Stimulated activated naive CD8-positive, alpha-beta T cell treated with anti-CD3 and anti-CD28 coated beads, Interleukin-15, amount 100 ng/mL, for 72 hours (primary cell): ENCODE results near the gene GAST.
"Not testable (repeated sequence)": the region's sequence is repeated elsewhere in the genome, so short reads cannot be mapped to it uniquely, and the experiment has no call there.

Experiments used
- ATAC-seq: fragments of 150-1000 bp; cut with Tn5 transposase; 2 replicates; pipeline ENCODE4 v1.10.0; 2021; ENCODE audit warnings: mild to moderate bottlenecking, moderate library complexity
- DNase-seq, 2 donors: peaks; one replicate each; pipeline ENCODE4 v3.0.0; 2021 to 2022
- H3K27ac Mint-ChIP-seq, 2 donors: one replicate each; pipeline ENCODE4 v1.8.0; 2022; ENCODE audit warnings: mild to moderate bottlenecking in 2 of 2, mixed read lengths in 2 of 2, moderate library complexity in 2 of 2
- H3K27me3 Mint-ChIP-seq: one replicate; pipeline ENCODE4 v1.8.0; 2022; ENCODE audit warnings: mixed read lengths
- H3K4me1 Mint-ChIP-seq: one replicate; pipeline ENCODE4 v1.8.0; 2022; ENCODE audit warnings: mild to moderate bottlenecking, mixed read lengths
- H3K4me3 Mint-ChIP-seq, 2 donors: one replicate each; pipeline ENCODE4 v1.8.0; 2022; ENCODE audit warnings: mild to moderate bottlenecking in 2 of 2, mixed read lengths in 2 of 2, moderate library complexity in 1 of 2
- H3K9me3 Mint-ChIP-seq, 2 donors: one replicate each; pipeline ENCODE4 v1.8.0; 2022; ENCODE audit warnings: mixed read lengths in 2 of 2

GAST gene

DNA sequence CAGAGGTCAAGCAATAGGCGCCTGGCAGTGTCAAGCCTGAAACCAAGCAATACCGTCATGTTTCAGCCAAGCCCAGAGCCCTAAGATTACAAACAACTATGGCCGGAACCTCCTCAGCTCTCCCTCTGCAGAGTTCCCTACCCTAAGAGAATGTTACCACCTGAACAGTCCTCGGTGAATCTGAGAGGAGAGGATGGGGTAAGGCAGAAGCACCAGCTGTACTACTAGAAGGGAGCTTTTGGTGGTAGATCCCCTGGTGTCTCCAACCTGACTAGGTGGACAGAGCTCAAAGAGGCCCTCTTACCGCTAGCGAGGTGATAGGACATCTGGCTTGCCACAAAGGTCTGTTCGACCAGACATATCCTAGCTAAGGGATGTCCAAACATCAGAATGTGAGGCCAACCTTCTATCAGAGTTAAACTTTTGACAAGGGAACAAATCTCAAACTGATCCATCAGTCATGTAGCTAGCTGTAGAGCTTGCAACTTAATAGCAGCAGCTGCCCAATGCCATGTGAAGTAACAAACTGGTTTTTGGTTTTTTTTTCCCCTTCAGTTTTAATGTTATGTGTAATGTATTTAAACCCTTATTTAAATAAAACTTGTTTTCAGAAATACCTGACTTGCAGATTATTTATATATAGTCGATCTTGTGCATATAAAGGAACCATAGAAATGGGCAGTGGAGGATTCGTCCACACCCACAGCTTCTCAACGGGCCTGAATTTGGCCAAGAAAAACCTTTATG is 20.9 kb upstream of the GAST start:
- peak in 1 of 2 donors; percentile 43 for DNase-seq
- H3K27me3 Mint-ChIP-seq: no peaks in the 10 kb centered on the region
- H3K4me1 Mint-ChIP-seq: peaks cover 74% of the 10 kb centered on the region
- H3K27ac Mint-ChIP-seq: peak overlapping the region; percentile 100
- peak overlapping the region; percentile 98 to 100 for H3K4me3 Mint-ChIP-seq
- ATAC-seq: no peak
- no peaks in the 10 kb centered on the region for H3K9me3 Mint-ChIP-seq

DNA sequence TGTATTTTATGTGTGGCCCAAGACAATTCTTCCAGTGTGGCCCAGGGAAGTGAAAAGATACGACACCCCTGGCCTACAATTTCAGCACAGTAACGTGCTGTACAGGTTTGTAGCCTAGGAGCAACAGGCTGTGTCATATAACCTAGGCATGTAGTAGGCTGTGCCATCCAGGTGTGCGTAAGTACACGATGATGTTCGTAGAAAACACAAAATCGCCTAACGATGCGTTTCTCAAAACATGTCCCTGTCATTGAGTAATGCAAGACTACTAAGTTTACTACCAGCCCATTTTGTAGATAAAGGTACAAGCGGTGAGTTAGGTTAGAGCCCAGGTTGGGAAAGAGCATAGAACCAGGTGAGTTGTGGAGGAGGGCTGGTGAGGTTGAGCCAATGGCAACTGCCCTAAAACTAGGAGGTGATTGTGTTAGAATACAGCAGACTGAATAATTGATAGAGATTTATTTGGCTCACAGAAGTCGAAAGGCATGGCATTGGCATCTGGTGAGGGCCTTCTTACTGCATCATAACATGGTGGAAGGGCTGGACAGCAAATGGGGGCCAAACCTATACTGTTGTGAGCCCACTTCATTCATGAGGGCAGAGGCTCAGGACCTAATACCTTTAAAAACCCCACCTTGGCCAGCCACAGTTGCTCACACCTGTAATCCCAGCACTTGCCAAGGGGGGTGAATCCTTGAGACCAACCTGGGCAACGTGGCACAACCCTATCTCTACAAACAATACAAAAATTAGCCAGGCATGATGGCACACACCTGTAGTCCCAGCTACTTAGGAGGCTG is 19.2 kb upstream of the GAST start:
- Mint-ChIP-seq H3K9me3 (no peaks in the 10 kb centered on the region), H3K27ac (peak overlapping the region; percentile 4 to 100), H3K4me1 (peaks cover 66% of the 10 kb centered on the region)

GRCh38 chr17:41695134-41695661 is 16.9 kb upstream of the GAST start:
- ATAC-seq: no peak
- peaks cover 46% of the 10 kb centered on the region for H3K4me1 Mint-ChIP-seq
- no peak overlapping the region for H3K27ac Mint-ChIP-seq
- no peak overlapping the region for H3K4me3 Mint-ChIP-seq
- H3K9me3 Mint-ChIP-seq: no peaks in the 10 kb centered on the region
- DNase-seq: no peak
- H3K27me3 Mint-ChIP-seq: no peaks in the 10 kb centered on the region

More for the DNA sequence above, 19.2 kb upstream of the GAST start:
- Mint-ChIP-seq H3K4me3 (peak overlapping the region in 1 of 2 donors; percentile 17), H3K27me3 (no peaks in the 10 kb centered on the region)
- ATAC-seq: no peak
- peak in 1 of 2 donors; percentile 38 for DNase-seq

DNA sequence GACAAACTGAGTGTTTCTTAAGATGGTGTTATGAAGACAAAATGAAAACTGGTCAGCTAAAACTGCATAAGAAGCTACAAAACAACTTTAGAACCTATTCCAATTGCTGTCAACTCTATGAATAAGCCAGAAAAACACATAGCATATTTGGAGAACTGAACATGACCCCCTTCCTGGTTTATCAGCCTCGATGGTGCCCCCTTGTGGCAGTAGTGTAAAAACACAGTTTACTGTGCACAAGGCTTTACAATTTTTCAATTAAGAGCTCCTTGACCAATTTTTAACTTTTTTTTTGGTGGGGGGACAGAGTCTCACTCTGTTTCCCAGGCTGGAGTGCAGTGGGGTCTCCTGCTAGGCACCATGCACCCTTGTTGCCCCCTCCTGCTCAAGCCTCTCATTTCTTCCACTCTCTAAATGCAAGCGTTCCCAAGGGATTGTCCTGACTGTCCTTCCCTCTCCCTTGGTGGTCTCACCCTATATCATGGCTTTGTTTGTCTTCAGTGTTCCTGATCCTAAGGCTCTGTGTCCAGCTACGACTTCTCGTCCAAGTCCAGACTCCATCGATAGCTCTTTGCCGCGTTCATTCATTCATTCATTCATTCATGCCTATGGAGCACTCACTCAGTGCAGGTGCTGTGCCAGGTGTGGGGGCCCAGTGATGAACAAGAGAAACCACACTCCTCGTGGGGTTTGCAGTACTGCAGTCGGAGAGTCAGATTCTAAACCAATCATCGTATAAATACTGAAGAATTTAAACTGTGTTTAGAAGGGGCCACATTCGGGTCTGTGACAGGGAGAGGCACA is 16.0 kb upstream of the GAST start:
- peak; percentile 65 for ATAC-seq
- DNase-seq: peak; percentile 64 to 74
- no peaks in the 10 kb centered on the region for H3K27me3 Mint-ChIP-seq
- no peaks in the 10 kb centered on the region for H3K9me3 Mint-ChIP-seq
- H3K27ac Mint-ChIP-seq: no peak overlapping the region
- peaks cover 37% of the 10 kb centered on the region for H3K4me1 Mint-ChIP-seq
- no peak overlapping the region for H3K4me3 Mint-ChIP-seq

GRCh38 chr17:41697122-41697962 is 14.8 kb upstream of the GAST start:
- Mint-ChIP-seq H3K4me3 (no peak overlapping the region), H3K27ac (peak overlapping the region in 1 of 2 donors; percentile 40), H3K9me3 (no peaks in the 10 kb centered on the region), H3K27me3 (no peaks in the 10 kb centered on the region), H3K4me1 (peaks cover 26% of the 10 kb centered on the region)
- no peak for ATAC-seq
- no peak for DNase-seq

DNA sequence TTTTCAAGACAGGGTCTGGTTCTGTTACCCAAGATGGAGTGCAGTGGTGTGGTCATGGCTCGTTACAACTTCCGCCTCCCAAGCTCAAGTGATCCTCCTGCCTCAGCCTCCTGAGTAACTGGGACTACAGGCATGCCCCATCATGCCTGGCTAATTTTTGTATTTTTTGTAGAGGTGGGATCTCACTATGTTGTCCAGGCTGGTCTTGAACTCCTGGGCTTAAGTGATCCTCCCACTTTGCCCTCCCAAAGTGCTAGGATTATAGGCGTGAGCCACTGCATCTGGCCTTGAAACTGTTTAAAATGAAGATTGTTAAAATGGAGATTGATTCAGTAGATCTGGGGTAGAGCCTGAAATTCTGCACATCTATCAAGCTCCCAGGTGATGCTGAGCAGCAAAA is 11.3 kb upstream of the GAST start:
- not testable (repeated sequence) for ATAC-seq, H3K27me3 Mint-ChIP-seq, H3K27ac Mint-ChIP-seq, H3K9me3 Mint-ChIP-seq, H3K4me1 Mint-ChIP-seq, H3K4me3 Mint-ChIP-seq, DNase-seq

DNA sequence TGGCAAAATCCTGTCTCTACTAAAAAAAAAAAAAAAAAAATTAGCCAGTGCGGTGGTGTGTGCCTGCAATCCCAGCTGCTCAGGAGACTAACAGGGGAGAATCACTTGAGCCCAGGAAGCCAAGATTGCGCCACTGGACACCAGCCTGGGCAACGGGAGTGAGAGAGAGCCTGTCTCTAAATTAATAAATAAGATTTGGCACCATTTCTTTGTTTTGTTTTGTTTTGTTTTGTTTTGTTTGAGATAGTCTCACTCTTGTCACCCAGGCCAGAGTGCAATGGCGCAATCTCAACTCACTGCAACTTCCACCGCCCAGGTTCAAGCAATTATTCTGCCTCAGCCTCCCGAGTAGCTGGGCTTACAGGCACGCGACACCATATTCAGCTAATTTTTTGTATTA is 9.4 kb upstream of the GAST start:
- Mint-ChIP-seq H3K4me1 (no peaks in the 10 kb centered on the region), H3K27ac (no peak overlapping the region), H3K4me3 (no peak overlapping the region), H3K9me3 (no peaks in the 10 kb centered on the region), H3K27me3 (peaks cover 10% of the 10 kb centered on the region)
- ATAC-seq (no peak), DNase-seq (no peak)

DNA sequence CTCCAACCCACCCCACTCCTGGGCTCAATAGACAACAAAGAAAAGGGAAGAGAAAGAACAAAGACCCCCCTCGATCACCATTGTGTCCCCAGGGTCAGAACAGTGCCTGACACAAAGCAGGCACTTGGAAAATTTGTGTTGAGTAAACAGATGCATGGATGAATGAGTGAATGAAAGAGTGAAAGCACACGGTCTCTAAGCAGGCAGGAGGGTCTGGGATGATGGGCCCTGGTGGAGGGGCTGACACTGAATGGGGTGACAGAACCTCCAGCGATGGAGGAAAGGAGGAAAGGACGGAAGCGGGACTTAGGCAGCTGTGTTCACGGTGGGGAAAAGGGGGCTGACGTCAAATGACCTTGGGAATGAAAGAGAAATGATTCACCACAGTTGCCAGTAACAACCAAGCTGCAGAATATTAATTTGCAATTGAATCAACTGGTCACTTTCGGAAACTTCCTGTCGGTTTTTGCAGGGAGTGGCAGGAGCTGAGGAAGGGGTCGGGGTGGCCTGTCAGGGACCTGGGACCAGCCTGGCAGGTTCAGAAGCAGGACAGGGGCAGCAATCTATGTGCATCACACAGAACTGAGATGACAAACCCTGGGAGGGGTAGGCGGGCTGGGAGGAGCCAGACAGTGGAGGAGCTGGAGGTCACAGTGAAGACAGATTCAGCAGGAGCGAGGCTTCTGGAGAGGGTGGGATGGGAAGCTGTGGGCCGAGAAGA is 6.7 kb upstream of the GAST start:
- Mint-ChIP-seq H3K27ac (peak overlapping the region in 1 of 2 donors; percentile 49), H3K4me3 (no peak overlapping the region)

DNA sequence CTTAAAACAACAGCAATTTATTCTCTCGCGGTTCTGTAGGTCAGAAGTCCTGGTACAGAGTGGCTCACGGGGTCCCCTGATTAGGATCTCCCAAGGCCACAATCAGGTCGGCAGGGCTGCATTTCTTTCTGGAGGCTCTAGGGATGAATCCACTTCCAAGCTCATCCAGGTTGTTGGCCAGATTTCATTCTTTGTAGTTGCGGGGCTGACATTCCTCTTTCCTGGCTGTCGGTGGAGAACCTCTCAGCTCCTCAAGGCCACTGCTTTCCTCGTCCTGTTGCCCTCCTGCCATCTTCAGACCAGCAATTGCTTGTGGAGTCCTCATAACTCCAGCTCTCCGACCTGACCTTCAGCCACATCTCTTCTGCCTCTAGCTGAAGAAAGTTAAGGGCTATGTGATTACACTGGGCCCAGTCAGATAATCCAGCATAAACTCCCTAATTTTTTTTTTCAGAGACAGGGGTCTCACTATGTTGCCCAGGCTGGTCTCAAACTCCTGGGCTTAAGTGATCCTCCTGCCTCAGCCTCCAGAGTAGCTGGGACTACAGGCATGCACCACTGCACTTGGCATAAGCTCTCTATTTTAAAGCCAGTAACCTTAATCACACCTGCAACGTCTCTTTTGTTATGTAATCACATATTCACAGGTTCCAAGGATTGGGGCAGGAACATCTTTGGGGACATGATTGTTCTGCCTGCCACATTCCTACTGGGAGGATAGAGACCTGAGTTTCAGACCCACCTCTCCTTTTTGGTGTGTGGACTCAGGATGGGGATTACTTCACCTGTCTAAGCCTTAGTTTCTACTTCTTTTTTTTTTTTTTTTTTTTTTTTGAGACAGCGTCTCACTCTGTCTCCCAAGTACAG is 4.1 kb upstream of the GAST start:
- Mint-ChIP-seq H3K27ac (no peak overlapping the region), H3K4me3 (no peak overlapping the region), H3K27me3 (peaks cover 16% of the 10 kb centered on the region), H3K4me1 (peaks cover 8% of the 10 kb centered on the region), H3K9me3 (no peaks in the 10 kb centered on the region)
- ATAC-seq (no peak), DNase-seq (no peak)

More for the DNA sequence above, 6.7 kb upstream of the GAST start:
- H3K4me1 Mint-ChIP-seq: peaks cover 2% of the 10 kb centered on the region
- no peaks in the 10 kb centered on the region for H3K9me3 Mint-ChIP-seq
- no peak for ATAC-seq
- peaks cover 16% of the 10 kb centered on the region for H3K27me3 Mint-ChIP-seq
- no peak for DNase-seq

- no peak overlapping the region for H3K4me3 Mint-ChIP-seq
- DNase-seq (no peak), ATAC-seq (no peak)
- H3K9me3 Mint-ChIP-seq: no peaks in the 10 kb centered on the region
- peaks cover 8% of the 10 kb centered on the region for H3K4me1 Mint-ChIP-seq
- H3K27ac Mint-ChIP-seq: no peak overlapping the region
- H3K27me3 Mint-ChIP-seq: peaks cover 16% of the 10 kb centered on the region
Observed at GRCh38 chr17:41710472-41711090, 1.6 kb upstream of the GAST start.

DNA sequence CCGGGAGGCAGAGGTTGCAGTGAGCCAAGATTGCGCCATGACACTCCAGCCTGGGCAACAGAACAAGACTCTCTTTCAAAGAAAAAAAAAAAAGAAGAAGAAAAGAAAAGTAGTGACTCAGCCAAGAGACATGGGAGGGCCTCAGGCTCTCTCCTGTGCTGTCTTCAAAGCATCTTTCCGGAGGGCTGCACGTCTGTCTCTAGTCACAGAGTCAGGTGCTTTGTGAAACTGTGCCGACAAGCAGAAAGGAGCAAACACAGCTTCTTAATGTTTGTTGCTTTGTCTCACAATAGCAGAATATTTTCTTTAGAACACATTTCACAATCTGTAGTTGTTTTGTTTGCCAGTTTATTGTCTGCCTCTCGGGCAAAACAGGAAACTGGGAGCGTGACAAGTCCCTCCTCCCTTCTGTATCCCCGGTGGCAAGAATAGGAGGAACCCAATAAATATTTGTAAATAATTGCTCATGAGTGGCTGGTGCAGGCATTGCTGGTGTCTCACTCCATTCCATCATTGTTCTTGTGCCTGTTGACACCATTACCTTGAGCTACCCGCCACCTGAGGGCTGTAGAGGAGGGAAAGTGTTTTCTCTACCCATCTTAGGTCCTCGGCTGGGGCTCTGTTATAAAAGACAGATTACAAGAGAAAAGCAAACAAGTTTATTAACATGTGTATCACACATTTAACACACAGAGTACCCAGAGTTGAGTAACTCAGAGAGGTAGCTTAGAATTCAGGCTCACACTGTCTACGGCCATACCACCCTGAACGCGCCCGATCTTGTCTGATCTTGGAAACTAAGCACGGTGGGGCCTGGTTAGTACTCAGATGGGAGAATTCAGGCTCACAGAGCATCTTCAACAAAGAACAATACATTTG is 5.5 kb downstream of the GAST start:
- peak overlapping the region in 1 of 2 donors; percentile 22 for H3K27ac Mint-ChIP-seq
- H3K27me3 Mint-ChIP-seq: peaks cover 6% of the 10 kb centered on the region
- H3K4me1 Mint-ChIP-seq: peaks cover 10% of the 10 kb centered on the region
- no peak for DNase-seq
- no peak for ATAC-seq
- H3K4me3 Mint-ChIP-seq: peak overlapping the region in 1 of 2 donors; percentile 33
- no peaks in the 10 kb centered on the region for H3K9me3 Mint-ChIP-seq

GRCh38 chr17:41718287-41718645 is 6.1 kb downstream of the GAST start:
- Mint-ChIP-seq H3K4me3 (no peak overlapping the region), H3K9me3 (no peaks in the 10 kb centered on the region), H3K27me3 (peaks cover 11% of the 10 kb centered on the region), H3K27ac (no peak overlapping the region), H3K4me1 (peaks cover 11% of the 10 kb centered on the region)
- DNase-seq (no peak), ATAC-seq (no peak)
